ENCODE measurements around the gene VLDLR. TPM values are rescaled to one million over a fixed set of nuclear protein-coding genes. Genes with fewer than 3 reads are reported as not detected.

Gene VLDLR
- total RNA-seq, 2 experiments from 2014 or later: 5.8 to 6.4 TPM

- H3K4me3 Mint-ChIP-seq: no peak overlapping the region
- H3K9me3 Mint-ChIP-seq (ENCODE audit: insufficient read depth): no peaks in the 10 kb centered on the region
- POLR2A ChIA-PET: no interaction called here
- peaks cover 48% of the 10 kb centered on the region for H3K36me3 Mint-ChIP-seq (ENCODE audit: low read depth)
- DNase-seq: no peak
- CTCF ChIA-PET: interaction anchor here (1.6 kb wide), 1 partner anchor 13 kb away, joined by 4 read pairs; no protein-coding TSS in a partner anchor
- H3K27me3 Mint-ChIP-seq (ENCODE audit: low read depth): no peaks in the 10 kb centered on the region
- peaks cover 2% of the 10 kb centered on the region for H3K4me1 Mint-ChIP-seq (ENCODE audit: low read depth)
- no peak for ATAC-seq
- no peak overlapping the region for H3K27ac Mint-ChIP-seq
These were observed 18.2 kb downstream of the VLDLR start for GRCh38 chr9:2639786-2640185.

GRCh38 chr9:2640570-2640969 is 19.0 kb downstream of the VLDLR start:
- CTCF ChIA-PET: interaction anchor here (1.6 to 1.7 kb wide), 2 partner anchors 10 to 12 kb away, joined by 4 read pairs; no protein-coding TSS in a partner anchor

GRCh38 chr9:2641033-2641432 is 19.4 kb downstream of the VLDLR start:
- no peak for ATAC-seq
- H3K4me3 Mint-ChIP-seq: no peak overlapping the region
- ChIA-PET POLR2A (no interaction called here), CTCF (interaction anchor here (1.7 kb wide), 1 partner anchor 10 kb away, joined by 4 read pairs; no protein-coding TSS in a partner anchor)
- no peaks in the 10 kb centered on the region for H3K27me3 Mint-ChIP-seq (ENCODE audit: low read depth)
- DNase-seq: no peak
- H3K9me3 Mint-ChIP-seq (ENCODE audit: insufficient read depth): no peaks in the 10 kb centered on the region
- peaks cover 2% of the 10 kb centered on the region for H3K4me1 Mint-ChIP-seq (ENCODE audit: low read depth)
- no peak overlapping the region for H3K27ac Mint-ChIP-seq
- peaks cover 53% of the 10 kb centered on the region for H3K36me3 Mint-ChIP-seq (ENCODE audit: low read depth)

More at GRCh38 chr9:2640570-2640969, 19.0 kb downstream of the VLDLR start:
- ATAC-seq: no peak
- POLR2A ChIA-PET: no interaction called here
- Mint-ChIP-seq H3K27me3 (ENCODE audit: low read depth) (no peaks in the 10 kb centered on the region), H3K4me3 (no peak overlapping the region), H3K4me1 (ENCODE audit: low read depth) (peaks cover 2% of the 10 kb centered on the region), H3K36me3 (ENCODE audit: low read depth) (peaks cover 54% of the 10 kb centered on the region), H3K9me3 (ENCODE audit: insufficient read depth) (no peaks in the 10 kb centered on the region), H3K27ac (no peak overlapping the region)
- no peak for DNase-seq

- ChIA-PET CTCF (interaction anchor here (1.7 kb wide), 1 partner anchor 11 kb away, joined by 4 read pairs; no protein-coding TSS in a partner anchor), POLR2A (no interaction called here)
- peaks cover 53% of the 10 kb centered on the region for H3K36me3 Mint-ChIP-seq (ENCODE audit: low read depth)
- no peaks in the 10 kb centered on the region for H3K27me3 Mint-ChIP-seq (ENCODE audit: low read depth)
- peaks cover 2% of the 10 kb centered on the region for H3K4me1 Mint-ChIP-seq (ENCODE audit: low read depth)
- H3K4me3 Mint-ChIP-seq: no peak overlapping the region
- no peak overlapping the region for H3K27ac Mint-ChIP-seq
- DNase-seq (no peak), ATAC-seq (no peak)
- no peaks in the 10 kb centered on the region for H3K9me3 Mint-ChIP-seq (ENCODE audit: insufficient read depth)
These were observed 20.5 kb downstream of the VLDLR start for GRCh38 chr9:2642068-2642467.

- POLR2A ChIA-PET: no interaction called here
- peaks cover 54% of the 10 kb centered on the region for H3K36me3 Mint-ChIP-seq (ENCODE audit: low read depth)
- no peaks in the 10 kb centered on the region for H3K9me3 Mint-ChIP-seq (ENCODE audit: insufficient read depth)
- CTCF ChIA-PET: no interaction called here
- no peak overlapping the region for H3K4me3 Mint-ChIP-seq
- DNase-seq: no peak
- H3K27me3 Mint-ChIP-seq (ENCODE audit: low read depth): no peaks in the 10 kb centered on the region
- no peaks in the 10 kb centered on the region for H3K4me1 Mint-ChIP-seq (ENCODE audit: low read depth)
- no peak for ATAC-seq
- H3K27ac Mint-ChIP-seq: no peak overlapping the region
These were observed 24.0 kb downstream of the VLDLR start for GRCh38 chr9:2645569-2645968.

GRCh38 chr9:2655411-2655901 is 33.9 kb downstream of the VLDLR start:
- POLR2A ChIA-PET: no interaction called here
- H3K36me3 Mint-ChIP-seq (ENCODE audit: low read depth): peaks cover 45% of the 10 kb centered on the region
- CTCF ChIA-PET: interaction anchor here (0.9 kb wide), 1 partner anchor 73 kb away, joined by 3 read pairs; no protein-coding TSS in a partner anchor
- H3K4me3 Mint-ChIP-seq: peak overlapping the region; percentile 14
- DNase-seq: peak; percentile 73
- peak; percentile 94 for ATAC-seq
- peaks cover 31% of the 10 kb centered on the region for H3K4me1 Mint-ChIP-seq (ENCODE audit: low read depth)
- H3K9me3 Mint-ChIP-seq (ENCODE audit: insufficient read depth): no peaks in the 10 kb centered on the region
- H3K27me3 Mint-ChIP-seq (ENCODE audit: low read depth): no peaks in the 10 kb centered on the region
- H3K27ac Mint-ChIP-seq: peak overlapping the region; percentile 90

- CTCF ChIA-PET: interaction anchor here (2.1 kb wide), 1 partner anchor 71 kb away, joined by 6 read pairs; no protein-coding TSS in a partner anchor
- Mint-ChIP-seq H3K27ac (peak overlapping the region; percentile 65), H3K27me3 (ENCODE audit: low read depth) (no peaks in the 10 kb centered on the region), H3K4me3 (no peak overlapping the region), H3K9me3 (ENCODE audit: insufficient read depth) (no peaks in the 10 kb centered on the region), H3K4me1 (ENCODE audit: low read depth) (peaks cover 31% of the 10 kb centered on the region), H3K36me3 (ENCODE audit: low read depth) (peaks cover 31% of the 10 kb centered on the region)
- ATAC-seq: peak; percentile 9
- POLR2A ChIA-PET: interaction anchor here (0.8 kb wide), 1 partner anchor 107 kb away, joined by 3 read pairs; no protein-coding TSS in a partner anchor
- DNase-seq: peak; percentile 33
These were observed 35.8 kb downstream of the VLDLR start for GRCh38 chr9:2657427-2657826.

GRCh38 chr9:2662496-2662895 is 40.9 kb downstream of the VLDLR start:
- ATAC-seq (no peak), DNase-seq (no peak)
- Mint-ChIP-seq H3K9me3 (ENCODE audit: insufficient read depth) (no peaks in the 10 kb centered on the region), H3K36me3 (ENCODE audit: low read depth) (peaks cover 5% of the 10 kb centered on the region), H3K4me3 (no peak overlapping the region), H3K27me3 (ENCODE audit: low read depth) (no peaks in the 10 kb centered on the region), H3K4me1 (ENCODE audit: low read depth) (peaks cover 3% of the 10 kb centered on the region), H3K27ac (no peak overlapping the region)
- CTCF ChIA-PET: interaction anchor here (1.0 kb wide), 1 partner anchor 9 kb away, joined by 3 read pairs; no protein-coding TSS in a partner anchor
- POLR2A ChIA-PET: no interaction called here

GRCh38 chr9:2663461-2664173 is 42.0 kb downstream of the VLDLR start:
- DNase-seq (no peak), ATAC-seq (no peak)
- ChIA-PET POLR2A (no interaction called here), CTCF (interaction anchor here (0.9 to 1.0 kb wide), 2 partner anchors 9 to 10 kb away, joined by 3 read pairs; no protein-coding TSS in a partner anchor)
- Mint-ChIP-seq H3K4me3 (no peak overlapping the region), H3K9me3 (ENCODE audit: insufficient read depth) (no peaks in the 10 kb centered on the region), H3K27me3 (ENCODE audit: low read depth) (no peaks in the 10 kb centered on the region), H3K27ac (no peak overlapping the region), H3K4me1 (ENCODE audit: low read depth) (no peaks in the 10 kb centered on the region), H3K36me3 (ENCODE audit: low read depth) (peaks cover under 1% of the 10 kb centered on the region)

- Mint-ChIP-seq H3K4me3 (no peak overlapping the region), H3K36me3 (ENCODE audit: low read depth) (no peaks in the 10 kb centered on the region), H3K9me3 (ENCODE audit: insufficient read depth) (no peaks in the 10 kb centered on the region), H3K27ac (no peak overlapping the region), H3K27me3 (ENCODE audit: low read depth) (no peaks in the 10 kb centered on the region), H3K4me1 (ENCODE audit: low read depth) (no peaks in the 10 kb centered on the region)
- ChIA-PET CTCF (interaction anchor here (0.9 kb wide), 1 partner anchor 10 kb away, joined by 3 read pairs; no protein-coding TSS in a partner anchor), POLR2A (no interaction called here)
- ATAC-seq (no peak), DNase-seq (no peak)
These were observed 42.8 kb downstream of the VLDLR start for GRCh38 chr9:2664174-2665065.

- DNase-seq: no peak
- Mint-ChIP-seq H3K27ac (no peak overlapping the region), H3K9me3 (ENCODE audit: insufficient read depth) (no peaks in the 10 kb centered on the region), H3K4me1 (ENCODE audit: low read depth) (no peaks in the 10 kb centered on the region), H3K4me3 (no peak overlapping the region), H3K36me3 (ENCODE audit: low read depth) (no peaks in the 10 kb centered on the region), H3K27me3 (ENCODE audit: low read depth) (no peaks in the 10 kb centered on the region)
- POLR2A ChIA-PET: interaction anchor here (0.7 kb wide), 1 partner anchor 68 kb away, joined by 3 read pairs; no protein-coding TSS in a partner anchor
- CTCF ChIA-PET: no interaction called here
- ATAC-seq: no peak
These were observed 45.0 kb downstream of the VLDLR start for GRCh38 chr9:2666569-2666968.

Data from activated CD8-positive, alpha-beta T cell treated with anti-CD3 and anti-CD28 coated beads, Interleukin-2, amount 10 ng/mL, durations not matched to agents 7 days and 5 days (primary cell).